Panc1 (cell line): ENCODE measurements around the gene FUCA2. TPM values are rescaled to one million over a fixed set of nuclear protein-coding genes. Genes with fewer than 3 reads are reported as not detected.

Experiments used
- ATAC-seq: fragments of 200-7000 bp; cut with Tn5 transposase; 2 replicates; pipeline ENCODE4 v1.9.1; 2020; ENCODE audit warnings: mild to moderate bottlenecking, moderate library complexity
- BruUV-seq: library from RNA; stranded (reverse); fragments of 400-500 nt; replicated peaks from 2 replicates; lab custom pipeline; 2021; lab: Mats Ljungman, UMichigan
- CTCF ChIA-PET: fragments of 300-600 bp; sonication (Branson Sonifier 250); formaldehyde crosslinking; loops from one replicate; lab custom pipeline; 2022; ENCODE audit warnings: antibody characterized with exemption; lab: Charles Lee
- POLR2A ChIA-PET: fragments of 300-600 bp; sonication (Branson Sonifier 250); formaldehyde crosslinking; loops from one replicate; lab custom pipeline; 2022; ENCODE audit warnings: antibody characterized with exemption; lab: Charles Lee
- DNase-seq: peaks from one replicate; pipeline ENCODE4 v3.0.0-alpha.2; 2010; ENCODE audit warnings: low read depth, low spot score
- H3K27ac ChIP-seq: 2 replicates; pipeline ENCODE4 v1.5.1; 2011; ENCODE audit warnings: mild to moderate bottlenecking, low read length, inconsistent platforms
- H3K27me3 ChIP-seq: fragments of 200-500 bp; sonication (Bioruptor generic); 2 replicates; pipeline ENCODE4 v1.6.0; 2014; ENCODE audit warnings: low read length, inconsistent platforms; ENCODE audit not compliant: control insufficient read depth, insufficient read depth
- H3K36me3 ChIP-seq: fragments of 200-500 bp; sonication (Bioruptor generic); 2 replicates; pipeline ENCODE4 v1.5.1; 2014; ENCODE audit warnings: inconsistent platforms, mild to moderate bottlenecking, low read length, moderate library complexity; ENCODE audit not compliant: control insufficient read depth, insufficient read depth
- H3K4me1 ChIP-seq: 2 replicates; pipeline ENCODE4 v1.5.1; 2011; ENCODE audit warnings: inconsistent platforms, mild to moderate bottlenecking, low read length, moderate library complexity; ENCODE audit not compliant: control insufficient read depth, insufficient read depth
- H3K4me3 ChIP-seq, 2 experiments: 2 replicates each; pipeline ENCODE4 v1.5.1; 2011 to 2012; ENCODE audit warnings: low read depth in 2 of 2, low read length in 2 of 2, mild to moderate bottlenecking in 2 of 2, inconsistent platforms in 1 of 2, moderate library complexity in 1 of 2
- H3K9me3 ChIP-seq: fragments of 200-500 bp; sonication (Bioruptor generic); 2 replicates; pipeline ENCODE4 v1.5.1; 2014; ENCODE audit warnings: low read depth, mild to moderate bottlenecking, inconsistent platforms, low read length, moderate library complexity; ENCODE audit not compliant: control insufficient read depth, insufficient read depth
- POLR2AphosphoS5 ChIP-seq: IDR thresholded peaks from 2 replicates; pipeline ENCODE4 v1.6.1; 2012; ENCODE audit warnings: mild to moderate bottlenecking, low read depth, low read length, moderate library complexity
- SIN3A ChIP-seq: IDR thresholded peaks from 2 replicates; pipeline ENCODE4 v1.6.1; 2012; ENCODE audit warnings: low read depth, mild to moderate bottlenecking, low read length, moderate library complexity, borderline replicate concordance; ENCODE audit not compliant: insufficient read depth
- TCF7L2 ChIP-seq: IDR thresholded peaks from 2 replicates; pipeline ENCODE4 v1.6.1; 2011; ENCODE audit warnings: mild to moderate bottlenecking, low read depth, low read length, inconsistent platforms
- in situ Hi-C: cut with HindIII; loops from 2 replicates; pipeline ENCODE4 v1.10.0; 2016; ENCODE audit warnings: low sequenced_read_pairs, low pct_unique_long_range_greater_than_20kb
- intact Hi-C: fragments of 100-400 bp; cut with micrococcal nuclease; formaldehyde crosslinking; loops from one replicate; pipeline ENCODE4 v1.10.0; 2022; ENCODE audit not compliant: unreplicated experiment
- total RNA-seq: library from RNA; stranded (reverse); gene quantifications from one replicate; pipeline ENCODE4 v1.2.1, GENCODE V29; 2021; ENCODE audit not compliant: unreplicated experiment
- TF ChIP-seq, protein P1 (sequence below), 2 experiments: IDR thresholded peaks; 2 replicates each; pipeline ENCODE4 v1.6.1; 2011 to 2012; ENCODE audit warnings: low read depth in 2 of 2, control low read depth in 1 of 2, low read length in 1 of 2, mild to moderate bottlenecking in 1 of 2, moderate library complexity in 1 of 2; ENCODE audit not compliant: insufficient read depth in 1 of 2
- TF ChIP-seq, protein P2 (sequence below): fragments of 450-650 bp; IDR thresholded peaks from 2 replicates; pipeline ENCODE4 v1.5.1; 2017; ENCODE audit warnings: mild to moderate bottlenecking

The FUCA2 gene
- total RNA-seq, 1 experiment from 2014 or later = 68.1 TPM

DNA sequence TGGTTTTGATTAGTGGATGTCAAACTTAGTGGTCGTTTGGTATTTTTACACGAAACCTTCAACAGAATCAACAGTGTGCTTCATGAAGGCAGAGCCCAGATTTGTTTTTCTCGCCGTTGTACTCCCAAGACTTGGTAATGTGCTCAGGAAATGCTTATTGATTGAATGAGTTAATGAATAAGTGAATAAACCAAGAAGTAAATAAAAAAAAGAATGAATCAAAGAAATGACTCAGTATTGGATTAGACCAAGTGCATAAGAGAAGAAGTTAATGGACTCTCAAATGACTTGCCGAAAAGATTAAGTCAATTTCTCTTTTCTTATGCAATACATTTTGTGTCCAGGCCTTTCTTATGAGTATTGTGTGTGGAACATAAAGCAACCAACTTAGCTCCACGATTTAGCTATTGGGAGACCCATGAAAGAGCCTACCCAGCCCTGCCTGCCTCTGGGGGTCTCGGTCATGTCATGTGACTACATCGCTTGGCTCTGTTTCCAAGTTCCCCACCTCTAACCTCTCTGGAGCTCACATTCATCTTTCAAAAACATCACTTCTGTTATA lies 10.6 kb upstream of the FUCA2 start:
- ChIA-PET CTCF (no interaction called here), POLR2A (no interaction called here)
- DNase-seq (no peak), ATAC-seq (no peak)
- Histone ChIP-seq H3K27me3 (no peaks in the 10 kb centered on the region; the same call in 1 of the 2 replicates), H3K4me3 (no peak overlapping the region), H3K27ac (no peak overlapping the region), H3K9me3 (no peaks in the 10 kb centered on the region), H3K36me3 (no peaks in the 10 kb centered on the region), H3K4me1 (no peaks in the 10 kb centered on the region)
- BruUV-seq = no TSS peak
- intact Hi-C loops (no loop called here), in situ Hi-C loops (no loop called here)
- TF ChIP-seq TCF7L2 (no peak), SIN3A (no peak), POLR2AphosphoS5 (no peak)
- TF ChIP-seq, protein P1, sequence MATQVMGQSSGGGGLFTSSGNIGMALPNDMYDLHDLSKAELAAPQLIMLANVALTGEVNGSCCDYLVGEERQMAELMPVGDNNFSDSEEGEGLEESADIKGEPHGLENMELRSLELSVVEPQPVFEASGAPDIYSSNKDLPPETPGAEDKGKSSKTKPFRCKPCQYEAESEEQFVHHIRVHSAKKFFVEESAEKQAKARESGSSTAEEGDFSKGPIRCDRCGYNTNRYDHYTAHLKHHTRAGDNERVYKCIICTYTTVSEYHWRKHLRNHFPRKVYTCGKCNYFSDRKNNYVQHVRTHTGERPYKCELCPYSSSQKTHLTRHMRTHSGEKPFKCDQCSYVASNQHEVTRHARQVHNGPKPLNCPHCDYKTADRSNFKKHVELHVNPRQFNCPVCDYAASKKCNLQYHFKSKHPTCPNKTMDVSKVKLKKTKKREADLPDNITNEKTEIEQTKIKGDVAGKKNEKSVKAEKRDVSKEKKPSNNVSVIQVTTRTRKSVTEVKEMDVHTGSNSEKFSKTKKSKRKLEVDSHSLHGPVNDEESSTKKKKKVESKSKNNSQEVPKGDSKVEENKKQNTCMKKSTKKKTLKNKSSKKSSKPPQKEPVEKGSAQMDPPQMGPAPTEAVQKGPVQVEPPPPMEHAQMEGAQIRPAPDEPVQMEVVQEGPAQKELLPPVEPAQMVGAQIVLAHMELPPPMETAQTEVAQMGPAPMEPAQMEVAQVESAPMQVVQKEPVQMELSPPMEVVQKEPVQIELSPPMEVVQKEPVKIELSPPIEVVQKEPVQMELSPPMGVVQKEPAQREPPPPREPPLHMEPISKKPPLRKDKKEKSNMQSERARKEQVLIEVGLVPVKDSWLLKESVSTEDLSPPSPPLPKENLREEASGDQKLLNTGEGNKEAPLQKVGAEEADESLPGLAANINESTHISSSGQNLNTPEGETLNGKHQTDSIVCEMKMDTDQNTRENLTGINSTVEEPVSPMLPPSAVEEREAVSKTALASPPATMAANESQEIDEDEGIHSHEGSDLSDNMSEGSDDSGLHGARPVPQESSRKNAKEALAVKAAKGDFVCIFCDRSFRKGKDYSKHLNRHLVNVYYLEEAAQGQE (IDR thresholded peaks at IDR 0.05; ENCODE audit: insufficient read depth in 1 of 2, low read depth in 2 of 2, low read length in 1 of 2) = no peak
- TF ChIP-seq, protein P2, sequence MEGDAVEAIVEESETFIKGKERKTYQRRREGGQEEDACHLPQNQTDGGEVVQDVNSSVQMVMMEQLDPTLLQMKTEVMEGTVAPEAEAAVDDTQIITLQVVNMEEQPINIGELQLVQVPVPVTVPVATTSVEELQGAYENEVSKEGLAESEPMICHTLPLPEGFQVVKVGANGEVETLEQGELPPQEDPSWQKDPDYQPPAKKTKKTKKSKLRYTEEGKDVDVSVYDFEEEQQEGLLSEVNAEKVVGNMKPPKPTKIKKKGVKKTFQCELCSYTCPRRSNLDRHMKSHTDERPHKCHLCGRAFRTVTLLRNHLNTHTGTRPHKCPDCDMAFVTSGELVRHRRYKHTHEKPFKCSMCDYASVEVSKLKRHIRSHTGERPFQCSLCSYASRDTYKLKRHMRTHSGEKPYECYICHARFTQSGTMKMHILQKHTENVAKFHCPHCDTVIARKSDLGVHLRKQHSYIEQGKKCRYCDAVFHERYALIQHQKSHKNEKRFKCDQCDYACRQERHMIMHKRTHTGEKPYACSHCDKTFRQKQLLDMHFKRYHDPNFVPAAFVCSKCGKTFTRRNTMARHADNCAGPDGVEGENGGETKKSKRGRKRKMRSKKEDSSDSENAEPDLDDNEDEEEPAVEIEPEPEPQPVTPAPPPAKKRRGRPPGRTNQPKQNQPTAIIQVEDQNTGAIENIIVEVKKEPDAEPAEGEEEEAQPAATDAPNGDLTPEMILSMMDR = no peak

DNA sequence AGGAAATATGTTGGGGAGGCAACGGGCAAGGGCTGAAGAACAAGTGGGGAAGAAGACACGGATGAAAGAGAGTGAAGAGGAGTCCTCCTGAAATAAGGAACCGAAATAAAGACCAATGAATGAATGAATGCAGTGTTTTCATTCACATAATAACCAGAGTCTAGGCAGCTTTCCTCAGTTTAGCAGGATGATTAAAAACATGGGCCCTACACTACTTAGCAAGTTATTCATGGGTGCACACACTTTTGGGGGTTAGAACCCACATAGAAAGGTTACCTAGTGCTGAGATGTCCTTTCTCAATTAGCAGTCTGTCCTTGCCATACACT lies 5.9 kb upstream of the FUCA2 start:
- Histone ChIP-seq H3K4me1 (no peaks in the 10 kb centered on the region), H3K9me3 (no peaks in the 10 kb centered on the region), H3K4me3 (no peak overlapping the region), H3K27ac (no peak overlapping the region), H3K27me3 (0 out of 2 replicates have a peak, but pooled peaks cover 2% of the 10 kb centered on the region), H3K36me3 (no peaks in the 10 kb centered on the region)
- DNase-seq (no peak), ATAC-seq (no peak)
- POLR2A ChIA-PET = interaction anchor here (0.5 kb wide), 1 partner anchor 186 kb away, joined by 4 read pairs; no protein-coding TSS in a partner anchor
- intact Hi-C loops (no loop called here), in situ Hi-C loops (no loop called here)
- CTCF ChIA-PET = no interaction called here
- TF ChIP-seq, protein P2 = no peak
- TF ChIP-seq TCF7L2 (no peak), POLR2AphosphoS5 (no peak), SIN3A (no peak)
- TF ChIP-seq, protein P1 (IDR thresholded peaks at IDR 0.05; ENCODE audit: insufficient read depth in 1 of 2, low read depth in 2 of 2, low read length in 1 of 2) = no peak
- no TSS peak for BruUV-seq
